GM20431 (cell line): ENCODE results near the gene MOV10.

Experiments used
- in situ Hi-C: fragments of 300-500 bp; cut with MseI, MboI; formaldehyde crosslinking; loops from one replicate; pipeline ENCODE4 v1.15.0; 2020; ENCODE audit warnings: low sequenced_read_pairs; ENCODE audit not compliant: unreplicated experiment

The MOV10 gene

GRCh38 chr1:112673592-112674439 is 643 bp upstream of the MOV10 start:
- in situ Hi-C loops, result no loop called here

DNA sequence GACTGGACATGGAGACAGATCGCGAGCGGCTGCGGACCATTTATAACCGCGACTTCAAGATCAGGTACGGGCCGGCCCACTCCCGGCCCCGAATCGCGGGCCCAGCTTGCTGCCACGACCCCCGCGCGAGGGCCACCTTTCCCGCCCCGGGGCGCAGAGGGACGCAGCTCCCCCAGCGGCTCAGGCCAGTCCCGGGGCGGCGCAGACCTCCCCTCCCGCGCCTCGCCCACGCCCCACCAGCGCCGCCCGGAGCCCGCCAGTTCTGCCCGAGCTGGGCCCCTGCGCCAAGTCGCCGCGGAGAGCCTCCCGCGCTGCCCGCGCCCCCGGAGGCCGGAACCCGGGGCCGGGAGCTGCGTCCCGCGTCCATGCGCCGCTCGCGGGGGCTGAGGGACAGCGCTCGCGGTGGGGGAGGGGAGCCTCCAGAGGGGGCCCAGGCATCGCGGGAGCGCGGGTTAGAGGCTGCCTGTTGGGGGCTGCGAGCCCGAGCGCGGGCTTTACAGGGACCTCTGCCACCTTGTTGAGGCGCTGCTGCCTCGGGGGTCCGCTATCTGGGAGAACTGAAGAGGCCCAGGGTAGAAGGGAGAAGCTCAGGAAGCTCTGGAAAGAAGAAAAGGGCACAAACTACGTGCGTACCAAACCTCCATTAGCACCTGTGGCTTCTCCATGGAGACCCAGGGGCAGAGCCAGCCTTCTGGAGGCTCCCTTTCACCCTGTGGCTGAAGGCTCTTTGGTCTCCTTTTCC is 698 bp downstream of the MOV10 start:
- in situ Hi-C loops, result no loop called here

GRCh38 chr1:112675728-112676381 is 1.4 kb downstream of the MOV10 start:
- in situ Hi-C loops, result no loop called here

DNA sequence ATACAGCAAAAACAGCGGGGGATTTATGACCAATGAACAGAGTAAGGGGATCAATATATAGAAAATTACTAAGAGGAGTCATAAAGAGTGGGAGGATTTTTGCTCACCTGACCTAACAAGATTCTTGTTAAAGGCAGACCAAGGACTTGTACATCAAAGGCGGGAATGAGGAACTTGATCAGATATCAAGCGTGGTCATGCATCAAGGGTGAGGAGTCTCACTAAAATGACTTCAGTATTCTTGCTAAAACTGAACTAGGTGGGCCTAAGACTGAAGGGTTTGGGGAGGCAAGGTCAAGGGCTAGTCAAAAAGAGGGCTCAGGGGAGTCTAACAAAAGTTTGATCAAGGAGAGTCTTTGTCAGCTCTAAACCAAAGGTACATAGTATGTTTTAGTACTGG is 2.1 kb downstream of the MOV10 start:
- in situ Hi-C loops, result no loop called here

DNA sequence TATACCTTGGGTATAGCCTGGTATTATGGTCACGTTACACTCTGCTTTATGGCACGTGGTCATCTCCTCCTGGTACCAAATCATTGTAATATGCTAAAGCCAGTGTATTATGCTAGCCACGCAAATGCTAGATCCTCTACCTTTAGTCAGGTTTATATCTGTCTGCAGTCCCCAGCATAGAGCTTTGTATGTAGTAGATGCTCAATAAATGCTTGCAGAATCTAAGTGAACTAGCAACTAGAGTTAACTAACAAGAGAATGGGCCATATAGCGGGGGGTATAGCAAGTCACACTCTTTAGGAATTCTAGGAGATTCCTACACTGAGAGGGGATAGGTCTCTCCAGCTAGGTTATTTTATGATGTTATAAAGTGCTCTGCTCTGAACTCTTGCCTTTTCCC is 3.0 kb downstream of the MOV10 start:
- in situ Hi-C loops, result no loop called here

GRCh38 chr1:112678605-112679004 is 4.1 kb downstream of the MOV10 start:
- in situ Hi-C loops, result no loop called here

GRCh38 chr1:112685913-112686312 is 11.5 kb downstream of the MOV10 start:
- in situ Hi-C loops, result no loop called here

DNA sequence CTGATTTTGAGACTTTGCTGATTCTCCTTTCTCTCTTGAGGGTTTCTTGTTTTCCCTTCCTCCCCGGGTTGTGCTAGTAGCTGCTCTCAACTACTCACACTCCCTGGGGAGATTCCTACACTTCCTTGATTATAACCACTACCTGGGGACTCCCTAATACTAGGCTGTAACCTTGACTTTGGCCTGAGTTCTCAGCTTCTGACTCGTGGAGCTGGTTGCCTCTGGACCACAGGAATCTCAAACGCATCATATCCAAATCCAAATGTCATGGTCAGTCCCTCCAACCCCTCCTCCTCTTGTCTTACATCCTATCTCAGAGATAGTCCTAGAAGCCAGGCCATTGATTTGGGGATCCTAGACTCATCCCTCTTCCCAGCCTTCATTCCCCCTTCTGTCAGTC is 12.0 kb downstream of the MOV10 start:
- in situ Hi-C loops, result no loop called here

DNA sequence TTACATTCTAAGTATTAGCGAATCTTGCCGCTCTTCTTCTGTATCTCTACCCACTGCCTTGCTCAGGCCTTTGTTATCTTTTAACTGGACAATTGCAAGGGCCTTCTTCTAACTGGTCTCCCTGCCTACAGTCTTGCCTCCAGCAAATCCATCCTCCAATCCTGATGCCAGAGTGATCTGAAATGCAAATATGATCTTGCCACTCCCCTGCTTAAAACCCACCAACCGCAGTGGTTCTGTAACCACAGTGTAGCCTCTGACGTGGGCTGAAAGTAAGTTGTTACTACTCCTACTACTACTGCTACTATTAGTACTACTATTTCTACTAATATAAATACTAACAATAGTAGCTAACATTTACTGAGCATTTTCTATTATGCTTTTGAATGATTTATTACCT is 12.4 kb downstream of the MOV10 start:
- in situ Hi-C loops, result no loop called here

DNA sequence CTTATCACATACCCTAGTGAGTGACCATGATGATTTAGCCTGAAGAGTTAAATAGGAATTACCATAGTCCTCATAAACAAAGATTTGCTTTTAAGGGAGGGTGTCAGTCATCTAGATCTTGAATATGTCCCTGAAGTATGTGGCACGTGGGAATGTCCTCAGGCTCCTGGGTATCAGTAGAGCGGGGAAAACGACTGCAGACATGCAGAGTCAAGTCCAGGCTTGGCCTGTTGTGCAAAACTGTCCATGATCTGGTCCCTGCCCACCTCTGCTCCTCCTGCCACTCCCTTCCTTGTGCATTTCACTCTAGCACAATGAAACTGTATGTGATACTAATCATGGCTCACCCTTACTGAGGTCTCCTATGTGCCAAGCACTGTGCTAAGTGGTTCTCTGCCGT is 12.9 kb downstream of the MOV10 start:
- in situ Hi-C loops, result no loop called here

DNA sequence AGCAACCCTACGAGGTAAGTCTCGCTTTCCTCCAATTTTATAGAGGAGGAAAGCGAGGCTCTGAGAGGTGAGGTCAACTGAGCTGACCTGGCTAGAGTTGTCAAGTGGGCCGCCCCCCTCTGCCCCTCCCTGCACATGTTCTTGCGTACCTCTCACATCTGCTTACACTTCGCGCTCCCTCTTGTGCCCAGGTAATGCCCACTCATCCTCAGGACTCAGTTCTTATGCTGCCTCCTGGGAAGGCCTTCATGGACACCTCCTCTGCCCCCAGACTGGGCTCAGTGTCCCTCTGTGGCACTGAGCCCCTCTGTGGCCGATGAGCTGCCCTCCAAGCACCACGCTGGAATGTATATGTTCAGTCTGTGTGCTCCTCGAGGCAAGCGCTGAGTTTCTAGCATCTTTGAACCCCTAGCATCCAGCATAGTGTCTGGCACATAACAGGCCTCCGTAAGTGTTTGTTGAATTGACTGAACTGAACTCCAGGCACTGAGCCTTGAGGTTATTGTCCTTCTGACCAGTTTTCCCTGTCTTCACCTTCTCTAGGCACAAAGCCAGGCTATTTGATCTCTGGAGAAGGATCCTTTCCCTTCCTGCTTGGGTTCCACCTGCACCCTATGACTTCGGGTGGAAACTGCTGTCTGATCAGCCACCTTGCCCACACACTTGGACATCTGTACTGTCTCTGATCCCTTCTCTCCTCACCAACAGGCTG is 13.5 kb downstream of the MOV10 start:
- in situ Hi-C loops, result no loop called here

DNA sequence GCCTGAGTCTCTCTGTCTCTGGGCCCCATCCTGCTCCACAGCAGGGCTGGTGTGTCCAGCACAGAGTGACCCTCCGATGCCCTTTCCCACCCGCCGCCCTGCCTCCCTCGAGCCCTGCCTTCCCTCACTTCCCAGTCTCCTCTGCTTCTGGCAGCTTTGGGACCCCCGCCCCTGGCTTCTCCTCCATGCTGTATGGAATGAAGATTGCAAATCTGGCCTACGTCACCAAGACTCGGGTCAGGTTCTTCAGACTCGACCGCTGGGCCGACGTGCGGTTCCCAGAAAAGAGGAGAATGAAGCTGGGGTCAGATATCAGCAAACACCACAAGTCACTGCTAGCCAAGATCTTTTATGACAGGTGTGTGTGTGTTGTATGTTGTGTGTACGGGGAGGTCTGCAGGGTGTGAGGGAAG is 14.3 kb downstream of the MOV10 start:
- in situ Hi-C loops, result no loop called here

GRCh38 chr1:112689196-112689841 is 14.9 kb downstream of the MOV10 start:
- in situ Hi-C loops, result no loop called here

- in situ Hi-C loops, result no loop called here
Observed at GRCh38 chr1:112689842-112690237, 15.4 kb downstream of the MOV10 start.

- in situ Hi-C loops, result no loop called here
Observed at GRCh38 chr1:112692681-112693080, 18.2 kb downstream of the MOV10 start.

DNA sequence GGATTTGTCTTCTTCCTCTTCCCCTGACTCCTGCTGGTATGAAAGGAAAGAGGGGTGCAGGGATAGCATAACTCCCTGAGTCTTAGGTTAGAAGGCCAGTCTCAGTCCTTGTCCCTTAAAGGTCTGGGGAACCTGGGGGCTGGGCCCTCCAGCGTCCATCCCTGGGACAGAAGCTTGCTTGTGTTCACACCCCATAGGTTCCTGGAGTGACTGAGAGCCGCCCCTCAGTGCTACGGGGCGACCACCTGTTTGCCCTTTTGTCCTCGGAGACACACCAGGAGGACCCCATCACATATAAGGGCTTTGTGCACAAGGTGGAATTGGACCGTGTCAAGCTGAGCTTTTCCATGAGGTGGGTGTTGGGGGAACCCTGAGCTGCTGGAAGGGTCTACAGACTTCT is 19.4 kb downstream of the MOV10 start:
- in situ Hi-C loops, result no loop called here

- in situ Hi-C loops, result no loop called here
Observed at GRCh38 chr1:112694363-112694929, 20.0 kb downstream of the MOV10 start.

DNA sequence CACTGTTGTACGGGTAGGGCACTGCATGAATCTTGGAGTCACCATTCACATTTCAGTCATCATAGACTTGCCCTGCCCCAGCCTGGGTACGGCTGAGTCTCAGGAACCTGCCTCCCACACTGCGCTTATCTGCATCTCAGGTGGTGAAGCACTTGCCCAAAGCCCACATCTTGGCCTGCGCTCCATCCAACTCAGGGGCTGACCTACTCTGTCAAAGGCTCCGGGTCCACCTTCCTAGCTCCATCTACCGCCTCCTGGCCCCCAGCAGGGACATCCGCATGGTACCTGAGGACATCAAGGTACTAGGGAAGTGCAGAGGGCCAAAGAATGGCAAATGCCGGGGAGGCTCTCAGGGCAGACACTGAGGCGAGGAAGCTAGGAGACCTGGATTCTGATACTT is 20.8 kb downstream of the MOV10 start:
- in situ Hi-C loops, result no loop called here

DNA sequence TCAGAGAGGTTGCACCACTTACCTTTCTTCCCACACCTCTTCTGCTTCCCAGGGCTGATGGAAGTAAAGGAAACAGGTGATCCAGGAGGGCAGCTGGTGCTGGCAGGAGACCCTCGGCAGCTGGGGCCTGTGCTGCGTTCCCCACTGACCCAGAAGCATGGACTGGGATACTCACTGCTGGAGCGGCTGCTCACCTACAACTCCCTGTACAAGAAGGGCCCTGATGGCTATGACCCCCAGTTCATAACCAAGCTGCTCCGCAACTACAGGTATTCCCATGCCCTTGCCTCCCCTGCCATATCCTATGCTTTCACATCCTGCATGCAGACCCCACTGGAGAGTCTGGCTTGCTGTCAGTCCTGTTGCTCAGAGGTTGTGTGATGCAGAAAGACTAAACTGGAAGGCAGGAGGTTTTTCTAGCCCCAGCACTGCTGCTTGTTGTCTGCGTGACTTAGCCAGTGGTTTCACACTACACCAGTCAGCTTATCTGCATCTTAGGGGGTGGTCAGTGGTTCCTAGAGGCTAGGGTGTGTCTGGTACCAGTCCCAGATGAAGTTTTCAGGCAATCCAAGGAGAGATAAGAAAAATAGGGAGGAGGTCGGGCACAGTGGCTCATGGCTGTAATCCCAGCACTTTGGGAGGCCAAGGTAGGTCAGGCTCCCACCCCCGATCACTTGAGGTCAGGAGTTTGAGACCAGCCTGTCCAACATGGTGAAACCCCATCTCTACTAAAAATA is 22.3 kb downstream of the MOV10 start:
- in situ Hi-C loops, result no loop called here
